Stimulated activated naive CD4-positive, alpha-beta T cell (primary cell): Measurements from ENCODE around the gene A1CF.

Experiments
- DNase-seq, 6 experiments: peaks; one replicate each; lab custom pipeline; 2025; lab: John Stamatoyannopoulos, UW

A1CF gene

GRCh38 chr10:50861370-50861769, 24.1 kb downstream of the A1CF start:
- no peak for DNase-seq

DNA sequence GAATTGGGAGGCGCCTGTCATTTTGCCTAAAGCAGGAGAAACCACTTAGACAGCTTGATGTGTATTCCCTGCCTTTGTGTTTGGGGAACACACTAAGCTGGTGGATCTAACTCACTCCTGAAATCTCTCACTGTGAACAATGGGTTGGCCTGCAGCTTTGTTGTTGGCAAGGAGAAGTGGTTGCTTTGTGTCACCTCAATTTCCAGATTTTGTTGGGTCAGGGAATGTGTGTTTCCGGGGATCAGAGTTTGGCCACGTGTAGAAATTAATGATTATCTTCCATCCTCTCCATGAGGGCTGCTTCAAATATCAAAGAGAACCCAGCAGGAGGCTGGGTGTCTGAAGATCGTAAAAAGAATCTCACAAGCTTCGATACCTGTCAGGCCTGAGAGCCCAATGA, 27.8 kb downstream of the A1CF start:
- DNase-seq: no peak

GRCh38 chr10:50855461-50855860, 30.0 kb downstream of the A1CF start:
- no peak for DNase-seq

- DNase-seq: no peak
Observed at GRCh38 chr10:50855015-50855414, 30.4 kb downstream of the A1CF start.

GRCh38 chr10:50853557-50853956, 31.9 kb downstream of the A1CF start:
- DNase-seq: no peak

- DNase-seq: no peak
Observed at GRCh38 chr10:50851884-50852671, 33.3 kb downstream of the A1CF start.

- DNase-seq: no peak
Observed at GRCh38 chr10:50850578-50851230, 34.7 kb downstream of the A1CF start.

DNA sequence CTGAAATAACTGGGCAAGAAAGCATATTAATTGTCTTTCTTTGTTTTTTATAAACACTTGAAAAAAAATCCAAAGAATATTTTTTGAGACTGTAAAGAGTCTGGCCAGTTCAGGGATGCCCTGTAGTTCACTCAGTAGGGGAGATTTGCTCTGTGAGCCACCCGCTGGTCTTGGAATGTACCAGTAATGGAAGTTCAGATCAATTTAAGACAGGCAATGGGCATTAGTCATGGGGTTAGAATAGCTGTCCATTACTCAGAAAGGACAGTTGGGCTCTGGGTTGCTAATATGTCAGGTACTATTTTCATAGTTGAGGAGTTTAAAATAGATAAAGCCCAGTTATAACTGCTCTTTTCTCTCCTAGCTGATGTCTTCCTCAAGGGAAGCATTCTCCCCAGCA, 38.7 kb downstream of the A1CF start:
- DNase-seq: no peak

GRCh38 chr10:50837095-50837494, 48.3 kb downstream of the A1CF start:
- DNase-seq: no peak

DNA sequence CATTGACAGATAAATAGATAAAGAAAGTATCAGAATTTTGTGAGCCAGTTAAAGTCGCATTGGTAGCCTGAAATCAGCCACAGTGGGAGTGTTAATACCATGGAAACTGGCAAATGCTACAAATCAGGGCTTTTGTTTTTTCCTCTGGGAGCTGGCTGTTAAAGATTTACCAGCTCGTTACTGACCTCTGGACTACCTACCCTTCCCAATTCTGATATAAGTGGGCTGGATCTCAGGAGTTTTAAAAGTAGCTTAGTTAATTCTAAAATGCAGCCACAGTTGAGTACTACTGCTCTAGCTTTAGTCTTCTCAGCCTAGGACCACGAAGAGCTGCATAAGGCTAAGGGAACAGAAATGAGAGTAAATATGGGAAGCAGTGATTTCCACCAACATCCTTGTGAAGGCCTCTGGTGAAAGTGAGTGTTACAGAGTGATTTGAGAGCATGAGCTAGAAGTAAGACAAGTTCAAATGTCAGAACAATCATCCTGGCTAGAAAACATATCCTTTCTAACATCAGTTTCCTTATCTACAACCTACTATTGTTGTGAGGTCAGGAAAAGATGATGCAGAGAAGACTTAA, 53.2 kb downstream of the A1CF start:
- DNase-seq: no peak

DNA sequence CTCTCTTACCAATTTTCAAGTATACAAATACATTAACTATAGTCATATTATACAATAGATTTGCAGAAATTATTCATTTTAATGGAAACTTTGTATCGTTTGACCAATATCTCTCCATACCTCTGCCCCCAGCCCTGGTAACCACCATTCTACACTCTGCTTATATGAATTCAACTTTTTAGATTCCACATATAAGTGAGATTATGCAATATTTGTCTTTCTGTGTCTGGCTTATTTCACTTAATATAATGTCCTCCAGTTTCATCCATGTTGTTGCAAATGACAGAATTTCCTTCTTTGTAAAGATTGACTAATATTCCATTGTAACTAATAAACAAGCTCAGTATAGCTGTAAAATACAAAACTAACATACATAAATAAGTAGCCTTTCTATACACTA, 55.4 kb downstream of the A1CF start:
- no peak for DNase-seq

DNA sequence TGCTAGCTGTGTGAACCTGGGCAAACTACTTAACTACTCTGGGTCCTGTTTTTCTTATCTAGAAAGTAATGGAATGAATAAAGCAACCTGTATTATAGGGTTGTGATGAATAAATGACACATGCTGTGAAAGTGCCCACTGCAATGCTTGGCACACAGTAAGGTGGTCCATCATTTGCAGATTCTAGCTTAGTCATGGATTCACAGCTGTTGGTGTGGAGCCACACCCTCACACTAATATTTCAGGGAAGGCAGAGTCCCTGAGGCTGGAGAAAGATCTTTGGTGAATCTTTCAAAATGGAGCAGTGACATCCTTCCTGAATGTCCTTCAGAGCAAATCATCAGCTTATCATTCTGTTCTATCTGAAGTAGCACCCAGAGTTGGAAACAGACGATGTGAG, 60.6 kb downstream of the A1CF start:
- DNase-seq: no peak

GRCh38 chr10:50823789-50824188, 61.6 kb downstream of the A1CF start:
- no peak for DNase-seq

DNA sequence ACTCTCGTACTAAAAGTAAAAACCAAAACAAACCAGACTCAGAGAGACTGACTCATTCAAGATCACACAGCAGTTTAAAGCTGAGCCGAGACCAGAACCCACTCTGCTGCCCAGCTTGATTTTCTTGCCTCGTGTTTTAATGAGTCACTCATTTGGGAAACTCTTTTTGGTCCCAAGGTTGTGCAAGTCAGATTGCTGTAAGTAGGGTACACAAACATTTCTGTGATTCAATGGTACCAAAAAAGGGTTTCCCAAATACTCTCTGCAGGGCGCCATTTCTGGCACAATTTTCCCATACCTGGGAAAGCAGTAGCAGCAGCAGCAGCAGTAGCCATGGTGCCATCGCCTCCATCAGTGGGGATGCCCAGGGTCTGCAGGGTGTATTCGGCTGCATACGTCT, 75.8 kb downstream of the A1CF start:
- no peak for DNase-seq

GRCh38 chr10:50807851-50808776, 77.3 kb downstream of the A1CF start:
- DNase-seq: no peak

DNA sequence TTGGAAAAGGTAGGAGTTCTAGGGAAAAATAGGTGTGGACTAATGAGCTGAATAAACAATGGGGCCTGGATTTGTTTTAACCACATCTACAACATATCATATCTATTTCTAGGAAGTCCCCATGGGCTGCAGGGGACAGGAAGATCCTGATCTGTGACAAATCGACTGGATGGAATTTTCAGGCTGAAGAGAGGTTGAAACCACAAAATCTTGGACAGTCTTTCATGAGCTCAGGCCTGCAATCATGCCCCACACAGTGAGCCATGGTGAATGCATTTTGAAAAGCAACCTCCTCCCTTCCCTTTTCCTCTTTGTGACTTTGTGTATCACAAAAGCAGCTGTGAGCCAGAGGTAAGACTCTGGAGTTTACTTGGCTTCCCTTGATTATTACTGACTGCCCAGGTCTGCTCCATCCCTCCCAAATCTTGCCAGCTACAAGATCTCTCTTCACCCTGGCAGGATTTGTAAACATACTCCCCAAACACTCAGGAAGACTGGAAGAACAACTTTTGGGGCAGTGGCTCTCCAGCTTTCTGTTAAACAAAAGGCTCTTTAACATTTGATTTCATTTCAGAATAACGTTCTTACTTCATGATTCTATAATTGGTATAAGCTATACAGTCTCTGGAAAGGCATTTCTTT, 79.3 kb downstream of the A1CF start:
- no peak for DNase-seq

GRCh38 chr10:50799595-50799994, 85.8 kb downstream of the A1CF start:
- DNase-seq: no peak

DNA sequence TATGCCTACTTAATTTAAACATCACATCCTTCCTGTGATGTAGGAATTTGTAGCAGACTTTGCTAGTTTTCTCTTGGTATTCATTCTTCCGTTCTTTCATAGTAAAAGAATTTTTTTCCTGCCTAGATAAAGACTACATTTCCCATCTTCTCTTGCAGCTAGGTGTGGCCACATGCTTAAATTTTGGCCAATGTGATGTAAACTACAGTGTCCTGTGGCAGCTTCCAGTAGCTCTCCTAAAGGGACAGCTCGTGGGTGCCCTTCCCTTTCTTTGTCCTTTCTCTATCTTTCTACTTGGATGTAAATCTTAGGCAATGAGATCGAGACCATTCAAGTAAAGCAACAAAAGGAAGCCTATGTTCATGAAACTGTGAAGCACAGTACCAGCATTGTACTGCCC, 87.1 kb downstream of the A1CF start:
- DNase-seq: no peak

GRCh38 chr10:50796693-50797092, 88.7 kb downstream of the A1CF start:
- no peak for DNase-seq

GRCh38 chr10:50794490-50794889, 90.9 kb downstream of the A1CF start:
- DNase-seq: no peak
